ENCODE measurements around the gene CCDC138. TPM values are rescaled to one million over a fixed set of nuclear protein-coding genes. Genes with fewer than 3 reads are reported as not detected.

Gene CCDC138
- total RNA-seq, 1 donor from 2014 or later = 27.3 TPM

DNA sequence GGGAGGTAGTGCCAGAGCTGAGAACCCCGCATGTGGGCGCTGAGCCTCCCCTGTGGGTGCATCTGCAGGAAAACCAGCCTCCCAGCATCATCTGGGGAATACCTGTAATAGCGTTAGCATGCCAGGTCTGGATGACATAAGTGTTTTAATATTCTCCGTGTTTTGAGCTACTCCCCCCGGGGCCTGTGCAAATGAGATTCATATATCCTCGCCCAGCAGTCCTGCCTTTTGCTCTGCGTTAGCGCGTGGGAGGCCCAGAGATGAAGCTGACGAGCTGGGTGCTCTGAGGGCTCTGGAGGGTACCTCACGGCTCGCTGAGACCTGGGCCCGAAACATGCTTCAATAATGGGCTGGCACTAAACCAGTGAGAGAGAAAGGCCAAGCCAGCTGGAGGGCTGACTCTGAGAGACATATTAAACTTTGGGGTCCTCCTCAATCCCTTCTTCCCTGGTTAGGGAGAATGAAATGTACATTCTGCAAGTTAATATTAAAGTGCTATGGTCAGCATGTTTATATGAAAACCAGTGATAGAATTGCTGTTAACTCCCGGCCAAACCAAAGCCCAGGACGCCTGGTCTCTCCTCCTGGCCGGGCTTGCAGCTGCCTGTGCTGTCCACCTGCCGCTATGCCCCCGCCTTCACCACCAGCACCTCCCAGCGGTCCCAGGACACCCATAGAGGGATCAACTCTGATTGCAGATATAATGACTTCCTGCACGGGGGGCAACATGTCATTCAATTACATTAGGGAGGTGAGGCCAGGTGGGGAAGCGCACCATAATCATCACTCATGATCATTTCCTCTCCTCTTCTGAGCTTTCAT is 125.4 kb downstream of the CCDC138 start:
- DNase-seq (ENCODE audit: low spot score, unreplicated experiment) = no peak
- Mint-ChIP-seq H3K27ac (no peak overlapping the region), H3K36me3 (ENCODE audit: insufficient read depth) (no peaks in the 10 kb centered on the region), H3K4me3 (ENCODE audit: low read depth) (no peak overlapping the region), H3K4me1 (ENCODE audit: low read depth) (no peaks in the 10 kb centered on the region), H3K9me3 (ENCODE audit: low read depth) (no peaks in the 10 kb centered on the region), H3K27me3 (no peaks in the 10 kb centered on the region)
- TF ChIP-seq, protein P1, sequence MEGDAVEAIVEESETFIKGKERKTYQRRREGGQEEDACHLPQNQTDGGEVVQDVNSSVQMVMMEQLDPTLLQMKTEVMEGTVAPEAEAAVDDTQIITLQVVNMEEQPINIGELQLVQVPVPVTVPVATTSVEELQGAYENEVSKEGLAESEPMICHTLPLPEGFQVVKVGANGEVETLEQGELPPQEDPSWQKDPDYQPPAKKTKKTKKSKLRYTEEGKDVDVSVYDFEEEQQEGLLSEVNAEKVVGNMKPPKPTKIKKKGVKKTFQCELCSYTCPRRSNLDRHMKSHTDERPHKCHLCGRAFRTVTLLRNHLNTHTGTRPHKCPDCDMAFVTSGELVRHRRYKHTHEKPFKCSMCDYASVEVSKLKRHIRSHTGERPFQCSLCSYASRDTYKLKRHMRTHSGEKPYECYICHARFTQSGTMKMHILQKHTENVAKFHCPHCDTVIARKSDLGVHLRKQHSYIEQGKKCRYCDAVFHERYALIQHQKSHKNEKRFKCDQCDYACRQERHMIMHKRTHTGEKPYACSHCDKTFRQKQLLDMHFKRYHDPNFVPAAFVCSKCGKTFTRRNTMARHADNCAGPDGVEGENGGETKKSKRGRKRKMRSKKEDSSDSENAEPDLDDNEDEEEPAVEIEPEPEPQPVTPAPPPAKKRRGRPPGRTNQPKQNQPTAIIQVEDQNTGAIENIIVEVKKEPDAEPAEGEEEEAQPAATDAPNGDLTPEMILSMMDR (IDR thresholded peaks at IDR 0.05; ENCODE audit: unreplicated experiment) = no peak

DNA sequence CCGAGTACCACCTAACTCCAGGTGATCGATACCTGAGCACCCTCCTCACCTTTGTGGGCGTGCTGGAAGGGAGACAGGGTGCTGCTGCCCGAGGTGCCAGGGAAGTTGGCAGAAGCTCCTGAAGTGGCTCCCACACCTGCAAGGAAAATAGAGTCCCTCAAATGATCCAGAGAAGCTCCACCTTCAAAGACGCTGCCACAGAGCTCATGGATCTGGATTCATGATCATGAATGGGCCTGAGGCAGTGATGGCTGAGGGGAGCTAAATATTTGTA is 126.0 kb downstream of the CCDC138 start:
- H3K4me3 Mint-ChIP-seq (ENCODE audit: low read depth) = no peak overlapping the region
- TF ChIP-seq, protein P1 (IDR thresholded peaks at IDR 0.05; ENCODE audit: unreplicated experiment) = no peak
- H3K27ac Mint-ChIP-seq = no peak overlapping the region
- no peaks in the 10 kb centered on the region for H3K27me3 Mint-ChIP-seq
- no peaks in the 10 kb centered on the region for H3K36me3 Mint-ChIP-seq (ENCODE audit: insufficient read depth)
- DNase-seq (ENCODE audit: low spot score, unreplicated experiment) = no peak
- H3K4me1 Mint-ChIP-seq (ENCODE audit: low read depth) = no peaks in the 10 kb centered on the region
- no peaks in the 10 kb centered on the region for H3K9me3 Mint-ChIP-seq (ENCODE audit: low read depth)

DNA sequence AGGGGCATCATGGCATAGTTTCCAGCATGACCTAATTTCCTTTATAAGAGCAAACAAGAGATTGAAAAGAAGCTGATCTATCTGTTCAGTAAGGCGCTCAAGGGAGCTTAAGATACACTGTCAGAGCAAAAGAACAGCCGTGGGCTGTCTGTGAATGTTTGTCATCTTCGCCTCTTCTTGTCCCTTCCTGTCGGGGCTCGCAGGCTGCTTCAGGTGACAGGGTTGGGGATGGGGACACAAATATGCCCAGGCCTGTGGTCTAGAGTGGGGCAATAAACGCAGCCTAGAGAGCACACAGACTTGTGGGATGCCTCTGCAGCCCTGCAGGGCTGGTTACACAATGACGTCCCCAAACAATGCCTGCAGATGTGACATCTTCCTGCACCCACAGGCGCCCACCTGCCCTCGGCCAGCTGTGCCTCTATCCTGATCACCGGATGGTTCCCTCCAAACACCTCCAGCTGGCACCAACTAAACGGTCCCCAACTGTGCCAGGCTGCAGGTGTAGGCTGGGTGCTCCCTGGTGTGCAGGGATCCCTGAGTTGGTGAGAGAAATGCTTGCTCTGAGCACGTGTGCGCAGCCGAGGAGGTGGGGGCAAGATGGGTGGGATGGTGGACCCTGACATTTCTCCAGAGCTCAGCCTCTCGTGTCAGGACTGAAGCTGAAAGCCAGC is 129.7 kb downstream of the CCDC138 start:
- Mint-ChIP-seq H3K36me3 (ENCODE audit: insufficient read depth) (no peaks in the 10 kb centered on the region), H3K9me3 (ENCODE audit: low read depth) (no peaks in the 10 kb centered on the region), H3K27ac (no peak overlapping the region), H3K4me1 (ENCODE audit: low read depth) (no peaks in the 10 kb centered on the region), H3K4me3 (ENCODE audit: low read depth) (no peak overlapping the region), H3K27me3 (no peaks in the 10 kb centered on the region)
- TF ChIP-seq, protein P1 (IDR thresholded peaks at IDR 0.05; ENCODE audit: unreplicated experiment) = no peak
- DNase-seq (ENCODE audit: low spot score, unreplicated experiment) = no peak

DNA sequence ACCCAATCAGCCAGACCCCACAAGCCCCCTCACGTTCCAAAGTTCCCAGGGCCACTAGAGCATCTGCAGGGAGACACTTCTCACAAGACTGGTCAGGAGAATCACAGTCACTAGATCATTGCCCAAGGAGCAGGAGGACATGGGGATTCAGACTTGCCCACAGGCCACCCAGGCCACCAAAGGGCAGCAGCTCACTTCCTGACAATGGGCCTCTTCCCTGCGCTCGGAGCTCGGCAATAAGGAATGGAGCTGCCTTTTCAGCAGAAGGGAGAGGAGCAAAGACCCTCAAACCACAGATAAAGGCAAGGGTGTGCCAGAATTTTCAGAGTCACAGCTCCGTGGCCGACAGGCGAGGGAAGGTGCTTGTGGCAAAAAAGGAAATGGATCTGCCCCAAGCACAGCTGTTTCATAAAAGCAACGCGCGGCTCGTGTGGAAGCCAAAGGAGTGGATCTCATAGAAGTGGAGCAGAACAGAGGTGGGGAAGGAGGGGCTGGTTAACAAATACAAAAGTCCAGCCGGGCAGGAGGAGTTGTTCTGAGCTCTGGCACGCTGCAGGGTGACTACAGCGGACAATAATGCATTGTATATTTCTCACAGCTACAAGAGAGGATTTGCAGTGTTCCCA is 130.3 kb downstream of the CCDC138 start:
- no peak overlapping the region for H3K27ac Mint-ChIP-seq
- TF ChIP-seq, protein P1 (IDR thresholded peaks at IDR 0.05; ENCODE audit: unreplicated experiment) = no peak
- no peak for DNase-seq (ENCODE audit: low spot score, unreplicated experiment)

DNA sequence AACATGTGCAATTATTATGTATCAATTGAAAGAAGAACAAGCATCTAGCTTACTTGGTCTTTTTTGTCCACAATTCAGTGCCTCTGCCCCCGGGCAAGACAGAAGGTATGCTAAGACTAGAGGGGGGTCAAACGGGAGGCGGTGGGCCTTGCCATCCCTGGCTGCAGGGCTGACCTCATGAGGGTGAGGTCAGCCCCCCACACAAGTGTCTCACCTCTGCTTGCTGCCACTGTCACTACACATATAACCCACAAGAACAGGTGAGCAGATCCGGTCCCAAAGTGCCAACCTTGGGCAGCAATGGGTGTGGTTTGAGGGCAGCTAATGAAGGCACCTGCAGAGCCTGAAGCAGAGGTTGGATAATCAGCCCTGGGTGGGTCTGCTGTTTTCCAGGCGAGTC is 131.0 kb downstream of the CCDC138 start:
- TF ChIP-seq, protein P1 (IDR thresholded peaks at IDR 0.05; ENCODE audit: unreplicated experiment) = no peak
- no peak for DNase-seq (ENCODE audit: low spot score, unreplicated experiment)
- no peak overlapping the region for H3K27ac Mint-ChIP-seq
- peaks cover 2% of the 10 kb centered on the region for H3K27me3 Mint-ChIP-seq
- H3K36me3 Mint-ChIP-seq (ENCODE audit: insufficient read depth) = no peaks in the 10 kb centered on the region
- H3K4me3 Mint-ChIP-seq (ENCODE audit: low read depth) = no peak overlapping the region
- H3K4me1 Mint-ChIP-seq (ENCODE audit: low read depth) = no peaks in the 10 kb centered on the region
- no peaks in the 10 kb centered on the region for H3K9me3 Mint-ChIP-seq (ENCODE audit: low read depth)

More for the DNA sequence above, 130.3 kb downstream of the CCDC138 start:
- Mint-ChIP-seq H3K36me3 (ENCODE audit: insufficient read depth) (no peaks in the 10 kb centered on the region), H3K4me1 (ENCODE audit: low read depth) (no peaks in the 10 kb centered on the region), H3K27me3 (no peaks in the 10 kb centered on the region), H3K4me3 (ENCODE audit: low read depth) (no peak overlapping the region), H3K9me3 (ENCODE audit: low read depth) (no peaks in the 10 kb centered on the region)
